Measurements from ENCODE around the gene HHIPL1. TPM values are rescaled to one million over a fixed set of nuclear protein-coding genes. Genes with fewer than 3 reads are reported as not detected.

HHIPL1 gene
- total RNA-seq, 1 donor from 2014 or later: 11.9 TPM

DNA sequence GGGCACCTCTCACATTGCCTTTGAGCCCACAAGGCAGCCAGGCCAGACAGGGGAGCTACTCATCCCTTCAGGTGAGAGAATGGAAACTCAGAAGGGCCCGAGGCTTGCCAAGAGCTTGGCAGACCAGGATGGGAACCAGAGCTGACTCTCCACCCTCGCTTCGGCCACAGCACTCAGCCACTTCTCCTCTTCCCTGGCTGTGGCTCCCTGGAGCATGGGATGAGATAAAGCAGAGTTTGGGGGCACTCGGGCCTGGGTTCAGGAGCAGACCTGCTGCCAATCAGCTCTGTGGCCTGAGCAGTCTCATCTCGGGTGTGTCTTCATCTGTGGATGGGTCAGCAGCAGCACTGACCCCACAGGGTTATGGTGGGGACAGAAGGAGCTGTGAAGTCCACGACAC, 20.9 kb upstream of the HHIPL1 start:
- Histone ChIP-seq H3K4me1 (no peaks in the 10 kb centered on the region), H3K9me3 (no peaks in the 10 kb centered on the region), H3K4me3 (no peak overlapping the region), H3K27ac (no peak overlapping the region), H3K36me3 (no peaks in the 10 kb centered on the region), H3K27me3 (no peaks in the 10 kb centered on the region)
- TF ChIP-seq, protein P1, sequence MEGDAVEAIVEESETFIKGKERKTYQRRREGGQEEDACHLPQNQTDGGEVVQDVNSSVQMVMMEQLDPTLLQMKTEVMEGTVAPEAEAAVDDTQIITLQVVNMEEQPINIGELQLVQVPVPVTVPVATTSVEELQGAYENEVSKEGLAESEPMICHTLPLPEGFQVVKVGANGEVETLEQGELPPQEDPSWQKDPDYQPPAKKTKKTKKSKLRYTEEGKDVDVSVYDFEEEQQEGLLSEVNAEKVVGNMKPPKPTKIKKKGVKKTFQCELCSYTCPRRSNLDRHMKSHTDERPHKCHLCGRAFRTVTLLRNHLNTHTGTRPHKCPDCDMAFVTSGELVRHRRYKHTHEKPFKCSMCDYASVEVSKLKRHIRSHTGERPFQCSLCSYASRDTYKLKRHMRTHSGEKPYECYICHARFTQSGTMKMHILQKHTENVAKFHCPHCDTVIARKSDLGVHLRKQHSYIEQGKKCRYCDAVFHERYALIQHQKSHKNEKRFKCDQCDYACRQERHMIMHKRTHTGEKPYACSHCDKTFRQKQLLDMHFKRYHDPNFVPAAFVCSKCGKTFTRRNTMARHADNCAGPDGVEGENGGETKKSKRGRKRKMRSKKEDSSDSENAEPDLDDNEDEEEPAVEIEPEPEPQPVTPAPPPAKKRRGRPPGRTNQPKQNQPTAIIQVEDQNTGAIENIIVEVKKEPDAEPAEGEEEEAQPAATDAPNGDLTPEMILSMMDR (IDR thresholded peaks at IDR 0.05): no peak
- intact Hi-C loops (cut with DNase I): no loop called here
- DNase-seq (ENCODE audit: low spot score in 2 of 2): no peak

GRCh38 chr14:99624971-99625370, 20.0 kb upstream of the HHIPL1 start:
- H3K36me3 ChIP-seq: no peaks in the 10 kb centered on the region
- TF ChIP-seq, protein P1 (IDR thresholded peaks at IDR 0.05): no peak
- H3K4me3 ChIP-seq: no peak overlapping the region
- DNase-seq (ENCODE audit: low spot score in 2 of 2): no peak
- H3K27me3 ChIP-seq: no peaks in the 10 kb centered on the region
- intact Hi-C loops (cut with DNase I): no loop called here
- H3K27ac ChIP-seq: no peak overlapping the region
- H3K9me3 ChIP-seq: no peaks in the 10 kb centered on the region
- H3K4me1 ChIP-seq: no peaks in the 10 kb centered on the region

- H3K4me3 ChIP-seq: no peak overlapping the region
- TF ChIP-seq, protein P1 (IDR thresholded peaks at IDR 0.05): no peak
- intact Hi-C loops (cut with DNase I): no loop called here
Observed at GRCh38 chr14:99625476-99625875, 19.5 kb upstream of the HHIPL1 start.

GRCh38 chr14:99626041-99626648, 18.8 kb upstream of the HHIPL1 start:
- Histone ChIP-seq H3K4me1 (no peaks in the 10 kb centered on the region), H3K27ac (no peak overlapping the region), H3K27me3 (no peaks in the 10 kb centered on the region), H3K4me3 (no peak overlapping the region), H3K9me3 (no peaks in the 10 kb centered on the region), H3K36me3 (no peaks in the 10 kb centered on the region)
- DNase-seq (ENCODE audit: low spot score in 2 of 2): no peak
- intact Hi-C loops (cut with DNase I): no loop called here
- TF ChIP-seq, protein P1 (IDR thresholded peaks at IDR 0.05): no peak

More at GRCh38 chr14:99625476-99625875, 19.5 kb upstream of the HHIPL1 start:
- no peaks in the 10 kb centered on the region for H3K4me1 ChIP-seq
- H3K27me3 ChIP-seq: no peaks in the 10 kb centered on the region
- H3K27ac ChIP-seq: no peak overlapping the region
- DNase-seq (ENCODE audit: low spot score in 2 of 2): no peak
- no peaks in the 10 kb centered on the region for H3K36me3 ChIP-seq
- H3K9me3 ChIP-seq: no peaks in the 10 kb centered on the region

- Histone ChIP-seq H3K9me3 (no peaks in the 10 kb centered on the region), H3K4me3 (no peak overlapping the region), H3K27me3 (no peaks in the 10 kb centered on the region), H3K27ac (no peak overlapping the region), H3K36me3 (no peaks in the 10 kb centered on the region), H3K4me1 (no peaks in the 10 kb centered on the region)
- no peak for DNase-seq (ENCODE audit: low spot score in 2 of 2)
- TF ChIP-seq, protein P1 (IDR thresholded peaks at IDR 0.05): no peak
- intact Hi-C loops (cut with DNase I): no loop called here
Observed at GRCh38 chr14:99627100-99627499, 17.8 kb upstream of the HHIPL1 start.

Data from ascending aorta (tissue), 2 donors.